OCI-LY7 (cell line): ENCODE results near the gene WDR90. TPM values are rescaled to one million over a fixed set of nuclear protein-coding genes. Genes with fewer than 3 reads are reported as not detected.

Source experiments
- BruUV-seq: library from RNA; stranded (reverse); fragments of 400-500 nt; replicated peaks from 2 replicates; lab custom pipeline; 2021; lab: Mats Ljungman, UMichigan
- CTCF ChIA-PET: fragments of 300-600 bp; sonication (Branson Sonifier 250); formaldehyde crosslinking; loops from one replicate; lab custom pipeline; 2022; ENCODE audit warnings: antibody characterized with exemption; ENCODE audit not compliant: unreplicated experiment; lab: Charles Lee
- POLR2A ChIA-PET: fragments of 300-600 bp; sonication (Branson Sonifier 250); formaldehyde crosslinking; loops from one replicate; lab custom pipeline; 2022; ENCODE audit warnings: antibody characterized with exemption; lab: Charles Lee
- DNase-seq: peaks from one replicate; pipeline ENCODE4 v3.0.0-alpha.2; 2015; ENCODE audit warnings: low spot score
- H2AFZ ChIP-seq: fragments of 200-600 bp; sonication (generic), shearing (Covaris generic); 2 replicates; pipeline ENCODE4 v1.6.1; 2014; ENCODE audit warnings: mild to moderate bottlenecking, antibody characterized with exemption, low read length, moderate library complexity
- H3K27ac ChIP-seq: fragments of 200-600 bp; sonication (generic); 2 replicates; pipeline ENCODE4 v1.5.1; 2014; ENCODE audit warnings: mixed run types, low read depth, mild to moderate bottlenecking, moderate library complexity, low read length, inconsistent platforms; ENCODE audit not compliant: poor library complexity, severe bottlenecking
- H3K36me3 ChIP-seq: fragments of 200-600 bp; sonication (generic); 2 replicates; pipeline ENCODE4 v1.6.1; 2014; ENCODE audit warnings: mild to moderate bottlenecking, antibody characterized with exemption, low read length, moderate library complexity, mixed read lengths; ENCODE audit not compliant: insufficient read depth
- H3K4me1 ChIP-seq: fragments of 200-600 bp; sonication (generic); 2 replicates; pipeline ENCODE4 v1.5.1; 2014; ENCODE audit warnings: mild to moderate bottlenecking, low read length; ENCODE audit not compliant: insufficient read depth, poor library complexity, severe bottlenecking
- H3K4me2 ChIP-seq: fragments of 200-600 bp; sonication (generic); 2 replicates; pipeline ENCODE4 v1.6.1; 2014; ENCODE audit warnings: mild to moderate bottlenecking, low read length
- H3K4me3 ChIP-seq: fragments of 200-600 bp; sonication (generic); 2 replicates; pipeline ENCODE4 v1.5.1; 2014; ENCODE audit warnings: mild to moderate bottlenecking, low read depth, low read length; ENCODE audit not compliant: poor library complexity, severe bottlenecking
- H3K79me2 ChIP-seq: fragments of 200-600 bp; sonication (generic); 2 replicates; pipeline ENCODE4 v1.6.1; 2016; ENCODE audit warnings: low read depth, mild to moderate bottlenecking, low read length, moderate library complexity, mixed read lengths; ENCODE audit not compliant: insufficient read depth
- H3K9me2 ChIP-seq: fragments of 200-600 bp; sonication (generic); 2 replicates; pipeline ENCODE4 v1.6.1; 2016; ENCODE audit warnings: mild to moderate bottlenecking, low read length, mixed read lengths; ENCODE audit not compliant: insufficient read depth
- H3K9me3 ChIP-seq: fragments of 200-600 bp; sonication (generic); 2 replicates; pipeline ENCODE4 v1.6.1; 2014; ENCODE audit warnings: mild to moderate bottlenecking, mixed run types, low read length, mixed read lengths
- H4K20me1 ChIP-seq: fragments of 200-600 bp; sonication (generic); 2 replicates; pipeline ENCODE4 v1.6.1; 2014; ENCODE audit warnings: mild to moderate bottlenecking, antibody characterized with exemption, low read length, moderate library complexity, mixed read lengths; ENCODE audit not compliant: insufficient read depth
- EZH2phosphoT487 ChIP-seq: fragments of 200-600 bp; sonication (generic); IDR thresholded peaks from 2 replicates; pipeline ENCODE4 v1.6.1; 2018; ENCODE audit warnings: low read depth, borderline replicate concordance, mild to moderate bottlenecking, mixed run types, antibody characterized with exemption, low read length, moderate library complexity, mixed read lengths
- intact Hi-C: fragments of 100-400 bp; cut with micrococcal nuclease; formaldehyde crosslinking; loops from one replicate; pipeline ENCODE4 v1.10.0; 2022; ENCODE audit not compliant: unreplicated experiment
- total RNA-seq, 2 experiments: library from RNA; depleted of rRNA in 1 of 2; stranded (reverse); fragments of >200 nt in 1 of 2; shearing (Covaris generic) in 1 of 2; gene quantifications; 2 replicates each; pipeline ENCODE4 v1.2.3, GENCODE V29; 2014 to 2022
- TF ChIP-seq, protein P1 (sequence below): fragments of 200-600 bp; sonication (generic); conservative IDR thresholded peaks from 2 replicates; pipeline ENCODE4 v1.5.1; 2014; ENCODE audit warnings: mild to moderate bottlenecking, antibody characterized with exemption, low read length, moderate library complexity, mixed read lengths

Gene WDR90
- total RNA-seq, 2 experiments from 2014 or later = 110 to 153 TPM

- intact Hi-C loops = no loop called here
- Histone ChIP-seq H3K79me2 (peaks cover 7% of the 10 kb centered on the region; the same call in 1 of the 2 replicates), H3K4me1 (peaks cover 14% of the 10 kb centered on the region), H4K20me1 (no peaks in the 10 kb centered on the region; the same call in 1 of the 2 replicates), H3K4me3 (no peak overlapping the region), H3K9me3 (no peaks in the 10 kb centered on the region), H3K36me3 (peaks cover 45% of the 10 kb centered on the region), H2AFZ (no peak overlapping the region), H3K9me2 (no peaks in the 10 kb centered on the region), H3K27ac (no peak overlapping the region), H3K4me2 (no peak overlapping the region)
- CTCF ChIA-PET = no interaction called here
- TSS peak; percentile 83 for BruUV-seq
- TF ChIP-seq, protein P1, sequence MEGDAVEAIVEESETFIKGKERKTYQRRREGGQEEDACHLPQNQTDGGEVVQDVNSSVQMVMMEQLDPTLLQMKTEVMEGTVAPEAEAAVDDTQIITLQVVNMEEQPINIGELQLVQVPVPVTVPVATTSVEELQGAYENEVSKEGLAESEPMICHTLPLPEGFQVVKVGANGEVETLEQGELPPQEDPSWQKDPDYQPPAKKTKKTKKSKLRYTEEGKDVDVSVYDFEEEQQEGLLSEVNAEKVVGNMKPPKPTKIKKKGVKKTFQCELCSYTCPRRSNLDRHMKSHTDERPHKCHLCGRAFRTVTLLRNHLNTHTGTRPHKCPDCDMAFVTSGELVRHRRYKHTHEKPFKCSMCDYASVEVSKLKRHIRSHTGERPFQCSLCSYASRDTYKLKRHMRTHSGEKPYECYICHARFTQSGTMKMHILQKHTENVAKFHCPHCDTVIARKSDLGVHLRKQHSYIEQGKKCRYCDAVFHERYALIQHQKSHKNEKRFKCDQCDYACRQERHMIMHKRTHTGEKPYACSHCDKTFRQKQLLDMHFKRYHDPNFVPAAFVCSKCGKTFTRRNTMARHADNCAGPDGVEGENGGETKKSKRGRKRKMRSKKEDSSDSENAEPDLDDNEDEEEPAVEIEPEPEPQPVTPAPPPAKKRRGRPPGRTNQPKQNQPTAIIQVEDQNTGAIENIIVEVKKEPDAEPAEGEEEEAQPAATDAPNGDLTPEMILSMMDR = no peak
- no peak for TF ChIP-seq EZH2phosphoT487
- POLR2A ChIA-PET = no interaction called here
- no peak for DNase-seq
Observed at GRCh38 chr16:673399-673991, 24.3 kb downstream of the WDR90 start.

DNA sequence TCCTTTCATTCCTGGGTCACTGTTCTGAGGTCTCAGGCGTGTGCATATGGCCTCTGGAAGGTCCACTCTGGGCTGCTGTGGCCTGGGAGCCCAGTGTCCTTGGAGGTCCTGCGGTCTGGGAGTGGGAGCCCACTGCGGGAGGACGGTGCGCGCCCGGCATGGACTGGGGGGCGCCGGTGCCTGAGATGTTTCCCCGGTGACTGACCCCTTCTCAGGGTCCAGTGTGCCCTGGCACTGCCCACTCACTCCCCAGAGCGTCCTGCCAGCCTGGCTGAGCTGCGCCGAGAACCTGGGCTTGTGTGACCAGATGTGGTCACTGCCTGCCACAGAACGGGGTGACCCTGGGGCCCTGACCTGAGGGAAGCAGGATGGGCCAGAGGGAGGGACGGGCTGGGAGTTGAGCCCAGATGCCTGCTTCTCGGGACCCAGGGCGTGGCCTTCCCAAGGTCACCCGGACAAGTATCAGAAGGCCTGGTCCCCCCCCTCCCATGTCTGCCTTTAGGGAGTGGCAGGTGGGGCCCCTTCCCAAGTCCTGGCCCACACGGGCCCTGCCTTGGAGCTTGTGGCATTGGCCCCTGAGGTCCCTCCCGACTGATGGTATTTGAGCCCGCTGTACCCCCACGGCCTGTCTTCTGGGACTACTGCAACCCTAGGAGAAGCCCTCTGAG is 25.2 kb downstream of the WDR90 start:
- no peak overlapping the region for H3K4me3 ChIP-seq
- no peaks in the 10 kb centered on the region; the same call in 1 of the 2 replicates for H4K20me1 ChIP-seq
- H3K4me1 ChIP-seq = peaks cover 13% of the 10 kb centered on the region
- peaks cover 45% of the 10 kb centered on the region for H3K36me3 ChIP-seq
- no peak overlapping the region for H3K27ac ChIP-seq
- H3K9me2 ChIP-seq = no peaks in the 10 kb centered on the region
- no peaks in the 10 kb centered on the region for H3K79me2 ChIP-seq
- TF ChIP-seq, protein P1 = no peak
- no peak for TF ChIP-seq EZH2phosphoT487
- intact Hi-C loops = no loop called here
- ChIA-PET CTCF (no interaction called here), POLR2A (no interaction called here)
- no peak overlapping the region for H2AFZ ChIP-seq
- no TSS peak for BruUV-seq
- H3K9me3 ChIP-seq = no peaks in the 10 kb centered on the region
- DNase-seq = no peak
- no peak overlapping the region for H3K4me2 ChIP-seq
